ENCODE results near the gene EXOC2.
"Not testable (repeated sequence)": the region's sequence is repeated elsewhere in the genome, so short reads cannot be mapped to it uniquely, and the experiment has no call there.

EXOC2 gene

DNA sequence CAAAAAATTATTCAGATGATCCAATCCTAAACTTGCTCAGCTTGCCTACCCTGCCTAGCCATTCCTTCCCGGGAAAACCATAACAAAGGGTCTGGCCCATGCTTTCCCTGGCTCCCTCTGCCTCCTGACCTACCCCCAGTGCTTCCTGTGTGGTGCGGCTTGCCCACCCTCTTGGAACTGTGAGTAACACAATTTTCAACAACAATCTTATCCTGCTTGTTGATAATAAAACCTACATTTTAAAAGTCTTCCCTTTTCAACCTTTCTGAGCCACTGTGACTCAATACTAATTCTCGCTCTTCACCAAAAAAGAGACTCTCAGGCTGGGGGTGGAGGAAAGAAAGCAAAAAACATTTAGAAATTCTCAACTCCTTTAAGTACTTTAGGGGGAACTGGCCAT, 18.0 kb downstream of the EXOC2 start:
- ChIA-PET CTCF (no interaction called here), POLR2A (no interaction called here)
- DNase-seq (ENCODE audit: extremely low spot score), result no peak
- TF ChIP-seq, protein P1, sequence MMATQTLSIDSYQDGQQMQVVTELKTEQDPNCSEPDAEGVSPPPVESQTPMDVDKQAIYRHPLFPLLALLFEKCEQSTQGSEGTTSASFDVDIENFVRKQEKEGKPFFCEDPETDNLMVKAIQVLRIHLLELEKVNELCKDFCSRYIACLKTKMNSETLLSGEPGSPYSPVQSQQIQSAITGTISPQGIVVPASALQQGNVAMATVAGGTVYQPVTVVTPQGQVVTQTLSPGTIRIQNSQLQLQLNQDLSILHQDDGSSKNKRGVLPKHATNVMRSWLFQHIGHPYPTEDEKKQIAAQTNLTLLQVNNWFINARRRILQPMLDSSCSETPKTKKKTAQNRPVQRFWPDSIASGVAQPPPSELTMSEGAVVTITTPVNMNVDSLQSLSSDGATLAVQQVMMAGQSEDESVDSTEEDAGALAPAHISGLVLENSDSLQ (IDR thresholded peaks at IDR 0.05), result no peak
- TF ChIP-seq BHLHE40 (IDR thresholded peaks at IDR 0.05; ENCODE audit: borderline replicate concordance) (no peak), ZNF384 (IDR thresholded peaks at IDR 0.05) (no peak), NFRKB (IDR thresholded peaks at IDR 0.05) (no peak), L3MBTL2 (conservative IDR thresholded peaks at IDR 0.05) (no peak), CTBP1 (IDR thresholded peaks at IDR 0.05; ENCODE audit: borderline replicate concordance) (no peak), FOXM1 (IDR thresholded peaks at IDR 0.05; ENCODE audit: borderline replicate concordance) (no peak), ELF4 (IDR thresholded peaks at IDR 0.05) (no peak), TARDBP (IDR thresholded peaks at IDR 0.05) (no peak), LEF1 (IDR thresholded peaks at IDR 0.05; ENCODE audit: borderline replicate concordance) (no peak), ARNT (IDR thresholded peaks at IDR 0.05) (no peak)

GRCh38 chr6:674406-674805, 18.5 kb downstream of the EXOC2 start:
- DNase-seq (ENCODE audit: extremely low spot score), result no peak
- no peak for TF ChIP-seq HDGF (IDR thresholded peaks at IDR 0.05; ENCODE audit: borderline replicate concordance)
- CTCF ChIA-PET, result no interaction called here
- POLR2A ChIA-PET, result no interaction called here

DNA sequence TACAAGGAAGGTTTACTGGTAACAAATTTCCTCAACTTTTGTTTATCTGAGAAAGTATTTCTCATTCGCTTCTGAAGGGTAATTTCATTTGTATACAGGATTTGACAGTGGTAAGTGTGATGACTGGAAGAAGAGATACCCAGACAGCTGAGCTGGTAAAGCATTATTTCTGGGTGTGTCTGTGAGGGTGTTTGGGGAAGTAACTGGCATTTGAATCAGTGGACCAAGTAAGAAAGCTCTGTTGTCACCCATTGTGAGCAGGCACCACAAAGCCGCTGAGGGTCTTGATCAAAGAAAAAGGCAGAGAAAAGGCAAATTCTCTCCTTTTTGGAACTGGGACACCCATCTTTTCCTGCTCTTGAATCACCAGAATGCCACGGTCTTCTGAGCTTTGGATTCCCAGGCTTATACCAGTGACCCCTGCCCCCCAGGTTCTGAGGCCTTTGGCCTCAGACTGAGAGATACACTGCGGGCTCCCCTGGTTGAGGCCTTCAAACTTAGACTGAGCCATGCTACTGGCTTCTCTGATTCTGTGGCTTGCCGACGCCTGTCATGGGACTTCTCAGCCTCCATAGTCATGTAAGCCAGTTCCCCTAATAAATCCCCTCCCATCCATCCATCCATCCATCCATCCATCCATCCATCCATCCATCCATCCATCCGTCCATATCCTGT, 25.5 kb downstream of the EXOC2 start:
- ChIA-PET CTCF (no interaction called here), POLR2A (no interaction called here)
- DNase-seq (ENCODE audit: extremely low spot score), result no peak
- TF ChIP-seq ARNT (IDR thresholded peaks at IDR 0.05) (no peak), TARDBP (IDR thresholded peaks at IDR 0.05) (no peak), BHLHE40 (IDR thresholded peaks at IDR 0.05; ENCODE audit: borderline replicate concordance) (no peak), HDGF (IDR thresholded peaks at IDR 0.05; ENCODE audit: borderline replicate concordance) (no peak), FOXK2 (IDR thresholded peaks at IDR 0.05) (no peak), SUZ12 (IDR thresholded peaks at IDR 0.05) (no peak), FOXM1 (IDR thresholded peaks at IDR 0.05; ENCODE audit: borderline replicate concordance) (no peak), LEF1 (IDR thresholded peaks at IDR 0.05; ENCODE audit: borderline replicate concordance) (no peak), ELF4 (IDR thresholded peaks at IDR 0.05) (no peak), FOXA1 (IDR thresholded peaks at IDR 0.05) (no peak), CTBP1 (IDR thresholded peaks at IDR 0.05; ENCODE audit: borderline replicate concordance) (no peak), L3MBTL2 (conservative IDR thresholded peaks at IDR 0.05) (no peak), NFRKB (IDR thresholded peaks at IDR 0.05) (no peak), SP1 (IDR thresholded peaks at IDR 0.05) (no peak), ZNF384 (IDR thresholded peaks at IDR 0.05) (no peak)
- TF ChIP-seq, protein P1 (IDR thresholded peaks at IDR 0.05), result no peak

- POLR2A ChIA-PET, result no interaction called here
- CTCF ChIA-PET, result no interaction called here
- DNase-seq (ENCODE audit: extremely low spot score), result no peak
- TF ChIP-seq ZNF384 (IDR thresholded peaks at IDR 0.05), result no peak
- TF ChIP-seq ARNT (IDR thresholded peaks at IDR 0.05), result no peak
- no peak for TF ChIP-seq TARDBP (IDR thresholded peaks at IDR 0.05)
- TF ChIP-seq SP1 (IDR thresholded peaks at IDR 0.05), result no peak
These were observed 27.3 kb downstream of the EXOC2 start for GRCh38 chr6:665403-666267.

- CTCF ChIA-PET; POLR2A ChIA-PET; DNase-seq (ENCODE audit: extremely low spot score): not testable (repeated sequence)
These were observed 29.2 kb downstream of the EXOC2 start for GRCh38 chr6:663788-664187.

- CTCF ChIA-PET, result interaction anchor here (1.0 kb wide), 1 partner anchor 32 kb away, joined by 3 read pairs; no protein-coding TSS in a partner anchor
- POLR2A ChIA-PET, result interaction anchor here (0.9 kb wide), 1 partner anchor 32 kb away, joined by 3 read pairs; no protein-coding TSS in a partner anchor
These were observed 33.0 kb downstream of the EXOC2 start for GRCh38 chr6:659716-660581.

More at GRCh38 chr6:659716-660581, 33.0 kb downstream of the EXOC2 start:
- TF ChIP-seq TARDBP (IDR thresholded peaks at IDR 0.05) (no peak), CTBP1 (IDR thresholded peaks at IDR 0.05; ENCODE audit: borderline replicate concordance) (no peak), ELF4 (IDR thresholded peaks at IDR 0.05) (no peak), ZNF384 (IDR thresholded peaks at IDR 0.05) (no peak), NFRKB (IDR thresholded peaks at IDR 0.05) (no peak), L3MBTL2 (conservative IDR thresholded peaks at IDR 0.05) (no peak), LEF1 (IDR thresholded peaks at IDR 0.05; ENCODE audit: borderline replicate concordance) (no peak), FOXM1 (IDR thresholded peaks at IDR 0.05; ENCODE audit: borderline replicate concordance) (no peak), HDGF (IDR thresholded peaks at IDR 0.05; ENCODE audit: borderline replicate concordance) (no peak), FOXA1 (IDR thresholded peaks at IDR 0.05) (no peak), SUZ12 (IDR thresholded peaks at IDR 0.05) (no peak), FOXK2 (IDR thresholded peaks at IDR 0.05) (no peak), ARNT (IDR thresholded peaks at IDR 0.05) (no peak), SP1 (IDR thresholded peaks at IDR 0.05) (no peak), BHLHE40 (IDR thresholded peaks at IDR 0.05; ENCODE audit: borderline replicate concordance) (no peak)
- TF ChIP-seq, protein P1 (IDR thresholded peaks at IDR 0.05), result no peak
- DNase-seq (ENCODE audit: extremely low spot score), result no peak
